ENCODE results near the gene SBK2. TPM values are rescaled to one million over a fixed set of nuclear protein-coding genes. Genes with fewer than 3 reads are reported as not detected.

The SBK2 gene
- total and polyA plus RNA-seq, 2 experiments from 2014 or later: 1.1 to 2.0 TPM

DNA sequence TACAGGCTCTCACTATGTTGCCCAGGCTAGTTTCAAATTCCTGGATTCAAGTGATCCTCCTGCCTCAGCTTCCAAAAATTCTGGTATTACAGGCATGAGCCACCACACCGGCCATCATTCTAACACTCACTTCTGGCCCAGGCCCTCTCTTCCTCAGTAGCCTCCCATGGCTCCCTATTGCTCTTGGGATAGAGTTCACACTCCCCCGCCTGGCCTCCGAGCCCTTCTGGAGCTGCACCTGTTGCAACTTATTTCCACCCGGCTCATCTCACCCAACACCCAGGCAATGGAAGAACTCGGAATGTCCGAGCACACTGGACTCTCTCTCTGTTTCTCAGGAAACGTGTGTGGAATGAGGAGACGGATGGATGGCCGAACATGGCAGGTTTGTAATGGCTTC lies 17.4 kb upstream of the SBK2 start (continued):
- TF ChIP-seq, protein P1, sequence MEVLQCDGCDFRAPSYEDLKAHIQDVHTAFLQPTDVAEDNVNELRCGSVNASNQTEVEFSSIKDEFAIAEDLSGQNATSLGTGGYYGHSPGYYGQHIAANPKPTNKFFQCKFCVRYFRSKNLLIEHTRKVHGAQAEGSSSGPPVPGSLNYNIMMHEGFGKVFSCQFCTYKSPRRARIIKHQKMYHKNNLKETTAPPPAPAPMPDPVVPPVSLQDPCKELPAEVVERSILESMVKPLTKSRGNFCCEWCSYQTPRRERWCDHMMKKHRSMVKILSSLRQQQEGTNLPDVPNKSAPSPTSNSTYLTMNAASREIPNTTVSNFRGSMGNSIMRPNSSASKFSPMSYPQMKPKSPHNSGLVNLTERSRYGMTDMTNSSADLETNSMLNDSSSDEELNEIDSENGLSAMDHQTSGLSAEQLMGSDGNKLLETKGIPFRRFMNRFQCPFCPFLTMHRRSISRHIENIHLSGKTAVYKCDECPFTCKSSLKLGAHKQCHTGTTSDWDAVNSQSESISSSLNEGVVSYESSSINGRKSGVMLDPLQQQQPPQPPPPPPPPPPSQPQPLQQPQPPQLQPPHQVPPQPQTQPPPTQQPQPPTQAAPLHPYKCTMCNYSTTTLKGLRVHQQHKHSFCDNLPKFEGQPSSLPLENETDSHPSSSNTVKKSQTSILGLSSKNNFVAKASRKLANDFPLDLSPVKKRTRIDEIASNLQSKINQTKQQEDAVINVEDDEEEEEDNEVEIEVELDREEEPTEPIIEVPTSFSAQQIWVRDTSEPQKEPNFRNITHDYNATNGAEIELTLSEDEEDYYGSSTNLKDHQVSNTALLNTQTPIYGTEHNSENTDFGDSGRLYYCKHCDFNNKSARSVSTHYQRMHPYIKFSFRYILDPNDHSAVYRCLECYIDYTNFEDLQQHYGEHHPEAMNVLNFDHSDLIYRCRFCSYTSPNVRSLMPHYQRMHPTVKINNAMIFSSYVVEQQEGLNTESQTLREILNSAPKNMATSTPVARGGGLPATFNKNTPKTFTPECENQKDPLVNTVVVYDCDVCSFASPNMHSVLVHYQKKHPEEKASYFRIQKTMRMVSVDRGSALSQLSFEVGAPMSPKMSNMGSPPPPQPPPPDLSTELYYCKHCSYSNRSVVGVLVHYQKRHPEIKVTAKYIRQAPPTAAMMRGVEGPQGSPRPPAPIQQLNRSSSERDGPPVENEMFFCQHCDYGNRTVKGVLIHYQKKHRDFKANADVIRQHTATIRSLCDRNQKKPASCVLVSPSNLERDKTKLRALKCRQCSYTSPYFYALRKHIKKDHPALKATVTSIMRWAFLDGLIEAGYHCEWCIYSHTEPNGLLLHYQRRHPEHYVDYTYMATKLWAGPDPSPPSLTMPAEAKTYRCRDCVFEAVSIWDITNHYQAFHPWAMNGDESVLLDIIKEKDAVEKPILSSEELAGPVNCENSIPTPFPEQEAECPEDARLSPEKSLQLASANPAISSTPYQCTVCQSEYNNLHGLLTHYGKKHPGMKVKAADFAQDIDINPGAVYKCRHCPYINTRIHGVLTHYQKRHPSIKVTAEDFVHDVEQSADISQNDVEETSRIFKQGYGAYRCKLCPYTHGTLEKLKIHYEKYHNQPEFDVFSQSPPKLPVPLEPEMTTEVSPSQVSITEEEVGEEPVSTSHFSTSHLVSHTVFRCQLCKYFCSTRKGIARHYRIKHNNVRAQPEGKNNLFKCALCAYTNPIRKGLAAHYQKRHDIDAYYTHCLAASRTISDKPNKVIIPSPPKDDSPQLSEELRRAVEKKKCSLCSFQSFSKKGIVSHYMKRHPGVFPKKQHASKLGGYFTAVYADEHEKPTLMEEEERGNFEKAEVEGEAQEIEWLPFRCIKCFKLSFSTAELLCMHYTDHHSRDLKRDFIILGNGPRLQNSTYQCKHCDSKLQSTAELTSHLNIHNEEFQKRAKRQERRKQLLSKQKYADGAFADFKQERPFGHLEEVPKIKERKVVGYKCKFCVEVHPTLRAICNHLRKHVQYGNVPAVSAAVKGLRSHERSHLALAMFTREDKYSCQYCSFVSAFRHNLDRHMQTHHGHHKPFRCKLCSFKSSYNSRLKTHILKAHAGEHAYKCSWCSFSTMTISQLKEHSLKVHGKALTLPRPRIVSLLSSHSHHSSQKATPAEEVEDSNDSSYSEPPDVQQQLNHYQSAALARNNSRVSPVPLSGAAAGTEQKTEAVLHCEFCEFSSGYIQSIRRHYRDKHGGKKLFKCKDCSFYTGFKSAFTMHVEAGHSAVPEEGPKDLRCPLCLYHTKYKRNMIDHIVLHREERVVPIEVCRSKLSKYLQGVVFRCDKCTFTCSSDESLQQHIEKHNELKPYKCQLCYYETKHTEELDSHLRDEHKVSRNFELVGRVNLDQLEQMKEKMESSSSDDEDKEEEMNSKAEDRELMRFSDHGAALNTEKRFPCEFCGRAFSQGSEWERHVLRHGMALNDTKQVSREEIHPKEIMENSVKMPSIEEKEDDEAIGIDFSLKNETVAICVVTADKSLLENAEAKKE (CRISPR knock-in tag; IDR thresholded peaks at IDR 0.05): no peak
- TF ChIP-seq ZNF114 (CRISPR knock-in tag; IDR thresholded peaks at IDR 0.05) (no peak), ZNF331 (CRISPR knock-in tag; IDR thresholded peaks at IDR 0.05; ENCODE audit: low read depth) (no peak), NANOG (IDR thresholded peaks at IDR 0.05; ENCODE audit: borderline replicate concordance) (no peak), STAT1 (IDR thresholded peaks at IDR 0.05; ENCODE audit: unreplicated experiment) (no peak), POLR2AphosphoS5 (IDR thresholded peaks at IDR 0.05; ENCODE audit: low read depth) (no peak), EZH2phosphoT487 (IDR thresholded peaks at IDR 0.05; ENCODE audit: unreplicated experiment) (no peak)

DNA sequence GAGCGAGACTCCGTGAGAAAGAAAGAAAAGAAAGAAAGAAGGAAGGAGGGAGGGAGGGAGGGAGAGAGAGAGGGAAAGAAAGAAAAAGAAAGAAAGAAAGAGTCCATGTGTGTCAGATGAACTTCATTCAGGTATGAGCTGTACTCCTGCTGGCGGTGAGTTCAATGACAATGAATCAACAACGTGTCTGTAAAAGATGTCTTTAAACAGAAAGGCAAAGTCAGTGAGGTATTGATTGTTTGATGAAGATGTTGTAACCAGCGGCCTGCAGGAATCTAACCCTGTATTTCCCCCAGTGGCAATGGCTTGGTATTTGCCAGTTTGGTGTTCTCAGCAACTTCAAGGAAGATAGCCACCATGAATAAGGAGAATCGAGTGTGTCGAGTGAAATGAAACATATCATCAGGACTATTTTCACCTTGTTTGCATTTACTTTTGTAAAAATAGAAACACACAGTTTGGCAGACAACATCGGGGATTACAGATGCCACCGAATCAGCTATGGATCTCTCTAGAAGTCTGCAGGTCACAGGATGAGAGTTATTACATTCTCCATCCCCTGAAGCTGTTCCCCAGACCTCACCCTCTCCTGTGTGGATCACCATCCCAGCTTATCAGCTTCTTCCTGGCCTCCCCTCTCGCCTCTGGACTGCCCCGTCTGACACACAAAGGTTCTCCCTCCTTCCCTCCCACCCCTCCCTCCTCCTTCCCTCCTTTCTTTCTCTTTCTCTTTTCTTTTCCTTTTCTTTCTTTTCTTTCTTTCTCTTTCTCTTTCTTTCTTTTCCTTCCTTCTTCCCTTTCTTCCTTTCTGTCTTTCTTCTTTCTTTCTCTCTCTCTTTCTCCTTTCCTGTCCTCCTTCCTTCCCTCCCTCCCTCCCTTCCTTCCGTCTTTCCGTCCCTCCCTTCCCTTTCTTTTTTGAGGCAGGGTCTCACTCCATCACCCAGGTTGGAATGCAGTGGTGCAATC lies 16.6 kb upstream of the SBK2 start:
- H3K36me3 ChIP-seq (ENCODE audit: insufficient read depth): no peaks in the 10 kb centered on the region
- peak overlapping the region; percentile 93 for H2AFZ ChIP-seq
- no peaks in the 10 kb centered on the region for H4K20me1 ChIP-seq (replicated peaks; ENCODE audit: insufficient read depth)
- H3K27me3 ChIP-seq (ENCODE audit: insufficient read depth): no peaks in the 10 kb centered on the region
- Mint-ChIP-seq H3K27me3 (ENCODE audit: insufficient read depth, low read depth, poor library complexity) (peaks cover 21% of the 10 kb centered on the region), H3K4me3 (peak overlapping the region; percentile 25; the same call in 1 of the 3 replicates), H3K27ac (no peak overlapping the region), H3K4me1 (peaks cover 34% of the 10 kb centered on the region), H3K9me3 (no peaks in the 10 kb centered on the region), H3K36me3 (ENCODE audit: low read depth) (no peaks in the 10 kb centered on the region)
- H3K4me2 ChIP-seq: peak overlapping the region; percentile 31; the same call in 1 of the 2 replicates
- H3F3A ChIP-seq (replicated peaks; ENCODE audit: low read depth): no peaks in the 10 kb centered on the region; the same call in 1 of the 2 replicates
- no peak overlapping the region for H3K27ac ChIP-seq (ENCODE audit: low read depth)
- no peaks in the 10 kb centered on the region for H3K79me2 ChIP-seq (replicated peaks; ENCODE audit: insufficient read depth)
- peaks cover 17% of the 10 kb centered on the region for H3K4me1 ChIP-seq (ENCODE audit: insufficient read depth)
- no peaks in the 10 kb centered on the region for H3K9me2 ChIP-seq (ENCODE audit: insufficient read depth)
- ATAC-seq (no peak), DNase-seq (ENCODE audit: low spot score) (no peak)
- H3K4me3 ChIP-seq: no peak overlapping the region
- TF ChIP-seq EZH2 (IDR thresholded peaks at IDR 0.05; ENCODE audit: low read depth, unreplicated experiment) (no peak), NANOG (IDR thresholded peaks at IDR 0.05; ENCODE audit: borderline replicate concordance) (no peak), JUNB (IDR thresholded peaks at IDR 0.05; ENCODE audit: unreplicated experiment) (no peak), EZH2phosphoT487 (IDR thresholded peaks at IDR 0.05; ENCODE audit: unreplicated experiment) (no peak), ZNF114 (CRISPR knock-in tag; IDR thresholded peaks at IDR 0.05) (no peak), ZNF331 (CRISPR knock-in tag; IDR thresholded peaks at IDR 0.05; ENCODE audit: low read depth) (no peak), CREB1 (CRISPR knock-in tag; IDR thresholded peaks at IDR 0.05; ENCODE audit: low read depth) (no peak)
- TF ChIP-seq, protein P2, sequence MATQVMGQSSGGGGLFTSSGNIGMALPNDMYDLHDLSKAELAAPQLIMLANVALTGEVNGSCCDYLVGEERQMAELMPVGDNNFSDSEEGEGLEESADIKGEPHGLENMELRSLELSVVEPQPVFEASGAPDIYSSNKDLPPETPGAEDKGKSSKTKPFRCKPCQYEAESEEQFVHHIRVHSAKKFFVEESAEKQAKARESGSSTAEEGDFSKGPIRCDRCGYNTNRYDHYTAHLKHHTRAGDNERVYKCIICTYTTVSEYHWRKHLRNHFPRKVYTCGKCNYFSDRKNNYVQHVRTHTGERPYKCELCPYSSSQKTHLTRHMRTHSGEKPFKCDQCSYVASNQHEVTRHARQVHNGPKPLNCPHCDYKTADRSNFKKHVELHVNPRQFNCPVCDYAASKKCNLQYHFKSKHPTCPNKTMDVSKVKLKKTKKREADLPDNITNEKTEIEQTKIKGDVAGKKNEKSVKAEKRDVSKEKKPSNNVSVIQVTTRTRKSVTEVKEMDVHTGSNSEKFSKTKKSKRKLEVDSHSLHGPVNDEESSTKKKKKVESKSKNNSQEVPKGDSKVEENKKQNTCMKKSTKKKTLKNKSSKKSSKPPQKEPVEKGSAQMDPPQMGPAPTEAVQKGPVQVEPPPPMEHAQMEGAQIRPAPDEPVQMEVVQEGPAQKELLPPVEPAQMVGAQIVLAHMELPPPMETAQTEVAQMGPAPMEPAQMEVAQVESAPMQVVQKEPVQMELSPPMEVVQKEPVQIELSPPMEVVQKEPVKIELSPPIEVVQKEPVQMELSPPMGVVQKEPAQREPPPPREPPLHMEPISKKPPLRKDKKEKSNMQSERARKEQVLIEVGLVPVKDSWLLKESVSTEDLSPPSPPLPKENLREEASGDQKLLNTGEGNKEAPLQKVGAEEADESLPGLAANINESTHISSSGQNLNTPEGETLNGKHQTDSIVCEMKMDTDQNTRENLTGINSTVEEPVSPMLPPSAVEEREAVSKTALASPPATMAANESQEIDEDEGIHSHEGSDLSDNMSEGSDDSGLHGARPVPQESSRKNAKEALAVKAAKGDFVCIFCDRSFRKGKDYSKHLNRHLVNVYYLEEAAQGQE (IDR thresholded peaks at IDR 0.05; ENCODE audit: unreplicated experiment): no peak
